ENCODE measurements around the gene GUCA1A.
"Not testable (repeated sequence)": the region's sequence is repeated elsewhere in the genome, so short reads cannot be mapped to it uniquely, and the experiment has no call there.

GUCA1A gene

DNA sequence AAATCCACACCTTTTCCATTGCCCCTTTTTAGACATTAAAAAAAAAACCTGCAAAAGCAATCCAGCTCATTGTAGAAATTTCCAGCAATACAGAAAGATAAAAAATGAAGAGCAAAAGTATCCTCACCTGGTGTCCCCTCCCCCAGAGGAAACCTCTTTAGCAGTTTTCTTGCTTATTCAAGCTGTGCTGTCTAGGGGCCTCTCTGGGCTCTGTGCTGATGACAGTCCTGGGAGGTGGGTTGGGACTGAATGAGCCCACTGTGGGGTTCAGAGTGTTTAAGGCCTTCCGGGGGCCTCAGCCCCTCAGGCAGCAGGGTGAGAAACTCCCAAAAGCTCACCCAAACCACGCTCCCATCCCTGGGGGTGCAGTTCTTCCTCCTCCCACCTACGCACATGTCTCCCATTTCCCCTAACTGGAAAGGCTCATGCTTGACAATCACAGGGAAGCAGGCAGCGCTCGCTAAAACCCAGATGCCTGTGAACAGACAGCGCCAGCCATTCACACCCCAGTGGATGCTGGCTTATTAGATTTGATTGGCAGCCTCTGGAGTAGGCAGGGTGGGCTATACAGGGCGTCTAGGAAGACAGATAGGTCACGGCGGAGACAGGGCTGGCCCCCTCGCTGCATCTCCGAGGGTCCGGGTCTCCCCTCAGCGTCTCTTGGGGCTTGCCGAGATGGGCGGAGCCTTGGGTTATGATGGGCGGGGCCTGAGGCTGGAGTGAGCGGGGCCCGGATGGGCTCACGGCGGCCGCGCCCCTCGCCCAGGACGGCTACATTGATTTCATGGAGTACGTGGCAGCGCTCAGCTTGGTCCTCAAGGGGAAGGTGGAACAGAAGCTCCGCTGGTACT, 4.6 kb downstream of the GUCA1A start:
- DNase-seq: peak; percentile 38

- no peak for DNase-seq
Observed at GRCh38 chr6:42179261-42179944, 6.2 kb downstream of the GUCA1A start.

DNA sequence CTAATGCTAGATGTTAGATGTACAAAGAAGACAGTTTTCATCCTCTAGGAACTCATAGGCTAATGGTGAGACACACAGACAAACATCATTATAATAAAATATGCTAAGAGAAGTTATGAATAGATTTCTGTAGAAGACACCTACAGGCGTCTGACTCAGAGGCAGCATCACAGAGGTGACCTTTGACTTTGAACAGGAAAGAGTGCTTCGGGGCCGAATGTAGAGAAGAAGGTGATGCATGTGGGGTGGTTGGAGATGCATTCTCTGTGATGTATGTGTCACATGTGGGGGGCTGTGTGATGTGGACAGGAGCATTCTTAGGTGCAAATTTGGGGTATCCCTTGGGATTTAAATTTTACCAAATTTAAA, 6.8 kb downstream of the GUCA1A start:
- DNase-seq: no peak

- DNase-seq: no peak
Observed at GRCh38 chr6:42182101-42182500, 8.9 kb downstream of the GUCA1A start.

- DNase-seq: no peak
Observed at GRCh38 chr6:42184475-42184874, 11.3 kb downstream of the GUCA1A start.

GRCh38 chr6:42185597-42185996, 12.4 kb downstream of the GUCA1A start:
- DNase-seq: no peak

DNA sequence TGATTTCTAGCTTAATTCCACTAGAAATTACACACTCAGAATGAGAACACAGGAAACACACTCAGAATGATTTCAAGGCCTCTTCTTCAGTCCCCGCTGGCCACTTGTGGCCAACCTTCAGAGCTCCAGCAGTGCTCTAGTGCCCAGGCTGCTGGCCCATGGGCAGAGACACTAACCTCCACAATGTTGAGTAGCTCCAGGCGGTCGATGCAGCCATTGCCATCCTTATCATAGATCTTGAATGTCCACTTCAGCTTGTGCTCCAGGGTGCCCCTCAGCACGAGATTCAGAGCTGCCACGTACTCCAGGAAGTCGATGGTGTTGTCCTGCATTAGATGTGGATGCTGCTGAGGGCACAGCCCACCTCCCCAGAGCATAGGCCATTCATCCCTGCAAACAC, 15.2 kb downstream of the GUCA1A start:
- no peak for DNase-seq

DNA sequence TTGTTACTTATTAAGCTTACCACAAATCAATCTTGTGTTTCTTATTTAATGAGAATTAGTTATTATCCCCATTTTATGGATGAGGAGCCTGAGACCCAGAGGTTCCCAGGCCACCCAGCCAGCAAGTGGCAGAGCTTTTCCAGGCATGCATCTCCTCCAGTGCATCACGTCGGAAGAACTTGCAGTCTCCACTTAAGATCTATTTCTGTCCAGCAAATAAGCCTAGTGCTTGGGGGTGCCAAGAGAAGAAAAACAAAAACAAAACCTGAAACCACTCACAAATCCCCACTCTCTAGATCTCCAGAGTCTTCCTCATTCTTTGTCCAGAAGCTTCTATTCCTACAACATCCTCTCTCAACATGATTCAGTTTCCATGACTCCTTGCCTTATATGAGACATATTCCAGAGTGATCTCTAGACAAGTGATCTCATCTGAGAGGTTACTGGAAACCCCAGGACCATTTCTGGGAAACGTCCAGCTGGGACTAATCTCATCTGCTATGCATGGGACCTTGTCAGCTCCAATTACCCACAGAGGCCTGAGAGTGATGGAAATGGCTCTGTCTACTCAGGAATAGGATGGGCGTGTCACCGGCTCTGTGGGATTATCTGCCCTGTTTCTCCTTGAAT, 17.5 kb downstream of the GUCA1A start:
- DNase-seq: no peak

DNA sequence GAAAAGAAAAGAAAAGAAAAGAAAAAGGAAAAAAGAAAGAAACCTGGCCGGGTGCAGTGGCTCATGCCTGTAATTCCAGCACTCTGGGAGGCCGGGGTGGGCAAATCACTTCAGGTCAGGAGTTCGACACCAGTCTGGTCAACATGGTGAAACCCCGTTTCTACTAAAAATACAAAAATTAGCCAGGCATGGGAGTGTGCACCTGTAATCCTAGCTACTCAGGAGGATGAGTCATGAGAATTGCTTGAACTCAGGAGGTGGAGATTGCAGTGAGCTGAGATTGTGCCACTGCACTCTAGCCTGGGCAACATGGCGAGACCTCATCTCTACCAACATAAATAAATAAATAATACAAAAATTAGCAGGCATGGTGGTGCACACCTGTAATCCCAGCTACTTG, 19.2 kb downstream of the GUCA1A start:
- not testable (repeated sequence) for DNase-seq

DNA sequence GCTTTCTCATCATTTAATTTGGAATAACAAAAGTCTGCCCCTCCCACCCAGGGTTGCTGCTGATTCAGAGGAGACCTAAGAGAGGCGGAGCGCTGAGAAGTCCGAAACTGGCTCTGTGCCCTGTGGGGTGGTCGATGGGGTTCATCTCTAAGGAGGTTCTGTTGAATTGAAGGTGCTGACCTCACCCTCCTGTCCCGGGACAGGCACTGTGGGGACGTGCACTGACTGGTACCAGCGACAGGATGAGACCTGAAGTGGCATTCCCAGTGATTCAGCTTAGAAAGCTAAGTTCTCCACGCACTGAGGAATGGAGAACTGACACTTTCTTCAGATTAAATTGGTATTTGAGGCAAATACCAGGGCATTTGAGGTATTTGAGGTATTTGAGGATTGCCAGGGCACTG, 20.3 kb downstream of the GUCA1A start:
- DNase-seq: no peak

DNA sequence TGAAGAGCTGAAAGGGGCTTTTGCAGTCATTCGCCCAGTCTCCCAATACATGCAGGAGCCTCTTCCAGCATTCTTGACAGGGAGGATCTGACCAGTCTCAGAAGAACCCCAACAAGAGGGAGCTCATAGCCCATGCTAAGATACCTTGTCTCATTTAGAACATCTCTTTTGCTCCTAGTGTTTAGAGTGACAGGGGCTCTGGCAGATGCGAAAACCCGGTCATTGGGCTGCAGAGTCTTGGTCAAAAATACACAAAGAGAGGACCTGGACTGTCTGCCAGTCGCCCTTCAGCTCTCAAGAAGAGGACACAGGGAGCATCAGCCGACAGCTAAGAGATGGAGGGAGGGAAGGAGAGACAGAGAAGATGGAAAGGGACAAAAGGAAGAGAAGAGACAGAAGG, 20.9 kb downstream of the GUCA1A start:
- no peak for DNase-seq

DNA sequence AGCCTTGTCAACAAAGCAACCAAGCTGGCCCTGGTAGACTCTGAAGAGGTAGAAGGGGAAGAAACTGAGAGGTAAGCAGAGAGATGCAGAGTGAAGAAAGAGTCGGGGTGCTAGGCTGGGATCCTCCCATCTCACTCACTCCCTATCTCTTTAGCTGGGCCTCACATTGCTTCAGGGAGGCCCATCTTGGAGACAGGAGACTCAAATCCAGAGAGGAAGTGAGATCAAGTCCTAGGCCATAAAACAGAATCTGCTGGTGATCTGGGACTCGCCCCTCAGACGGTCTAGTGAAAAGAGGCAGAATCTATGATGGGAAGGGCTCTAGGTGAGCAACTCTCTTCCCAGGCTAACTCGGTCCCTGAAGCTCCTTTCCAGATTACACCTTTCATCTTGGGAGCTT, 22.3 kb downstream of the GUCA1A start:
- no peak for DNase-seq

DNA sequence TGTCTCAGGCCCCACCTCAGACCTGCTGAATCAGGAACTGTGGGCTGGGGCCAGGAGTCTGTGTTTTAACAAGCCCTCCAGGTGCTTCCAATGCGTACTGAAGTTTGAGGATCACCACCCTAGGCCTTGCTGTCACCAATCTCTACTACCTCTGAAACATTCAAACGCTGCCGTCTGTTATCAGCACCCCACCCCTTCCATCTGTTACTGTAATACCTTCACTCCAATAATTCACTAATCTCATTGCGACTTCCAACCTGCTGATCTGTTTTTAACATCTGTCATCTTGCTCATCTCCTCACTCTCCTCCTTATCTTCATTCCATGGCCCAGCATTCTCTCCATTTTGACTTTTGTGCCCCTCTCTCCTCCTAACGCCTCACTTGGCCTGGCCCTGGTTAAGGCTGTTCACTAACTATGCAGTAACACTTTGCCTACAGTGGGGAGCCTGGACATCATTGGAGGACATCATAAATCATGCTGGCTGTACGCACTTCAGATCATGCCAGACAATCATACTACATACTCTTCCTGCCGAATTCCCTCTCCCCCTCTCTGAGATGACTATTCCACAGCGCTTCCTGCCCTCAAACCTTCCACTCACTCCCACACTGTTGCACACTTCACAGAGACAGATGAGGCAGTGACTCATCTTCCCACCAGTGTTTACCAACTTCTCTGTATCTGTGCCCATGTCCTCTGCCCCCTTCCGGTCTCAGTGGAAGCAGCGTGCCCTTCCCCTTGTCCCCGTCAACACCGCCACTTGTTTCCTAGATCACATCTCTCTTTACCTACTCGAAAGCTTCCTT, 24.6 kb downstream of the GUCA1A start:
- DNase-seq: peak; percentile 37

GRCh38 chr6:42199106-42199981, 26.2 kb downstream of the GUCA1A start:
- no peak for DNase-seq

- no peak for DNase-seq
Observed at GRCh38 chr6:42200035-42200434, 26.9 kb downstream of the GUCA1A start.

GRCh38 chr6:42201382-42201781, 28.2 kb downstream of the GUCA1A start:
- no peak for DNase-seq

DNA sequence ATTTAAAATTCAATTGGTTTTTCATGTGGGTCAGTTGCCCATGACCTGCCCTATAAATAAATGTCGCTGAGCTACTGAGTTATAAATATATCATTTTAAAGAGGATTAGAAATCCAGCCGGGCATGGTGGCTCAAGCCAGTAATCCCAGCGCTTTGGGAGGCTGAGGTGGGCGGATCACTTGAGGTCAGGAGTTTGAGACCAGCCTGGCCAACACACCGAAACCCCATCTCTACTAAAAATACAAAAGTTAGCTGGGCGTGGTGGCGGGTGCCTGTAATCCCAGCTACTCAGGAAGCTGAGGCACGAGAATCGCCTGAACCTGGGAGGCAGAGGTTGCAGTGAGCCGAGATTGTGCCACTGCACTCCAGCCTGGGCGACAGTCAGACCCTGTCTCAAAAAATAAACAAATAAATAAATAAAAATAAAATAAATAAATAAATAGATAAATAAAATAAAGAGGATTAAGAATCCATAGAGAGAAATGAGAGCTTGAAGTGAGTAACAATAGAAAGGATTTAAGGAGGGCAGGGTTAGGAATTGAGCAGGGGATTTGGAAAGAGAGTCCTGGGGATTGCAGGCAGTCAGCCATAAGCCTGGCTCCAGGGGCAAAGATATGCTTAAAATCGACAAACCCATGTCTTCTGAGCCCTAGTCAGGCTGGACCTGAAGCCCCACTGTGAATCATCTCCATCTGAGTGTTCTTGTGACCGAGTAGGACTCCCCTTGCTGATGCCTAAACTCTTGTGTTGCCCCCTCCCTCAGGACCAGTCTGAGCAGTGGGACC, 29.2 kb downstream of the GUCA1A start:
- DNase-seq: not testable (repeated sequence)

DNA sequence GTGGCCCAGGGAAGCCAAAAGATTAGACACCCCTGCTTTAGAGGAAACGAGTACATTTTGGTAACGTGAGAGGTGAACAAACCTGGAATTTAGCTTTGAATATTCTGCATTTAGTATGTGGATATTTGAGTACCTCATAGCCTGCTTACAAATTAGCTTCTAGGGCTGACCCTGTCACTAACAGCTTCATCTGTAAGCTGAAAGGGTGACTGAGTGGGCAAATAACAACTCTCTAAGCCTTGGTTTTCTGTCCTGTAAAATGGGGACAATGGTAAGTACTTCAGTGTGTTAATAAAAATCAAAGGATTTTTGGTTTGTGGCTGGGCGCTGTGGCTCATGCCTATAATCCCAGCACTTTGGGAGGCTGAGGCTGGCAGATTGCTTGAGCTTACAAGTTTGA, 30.0 kb downstream of the GUCA1A start:
- DNase-seq: no peak

DNA sequence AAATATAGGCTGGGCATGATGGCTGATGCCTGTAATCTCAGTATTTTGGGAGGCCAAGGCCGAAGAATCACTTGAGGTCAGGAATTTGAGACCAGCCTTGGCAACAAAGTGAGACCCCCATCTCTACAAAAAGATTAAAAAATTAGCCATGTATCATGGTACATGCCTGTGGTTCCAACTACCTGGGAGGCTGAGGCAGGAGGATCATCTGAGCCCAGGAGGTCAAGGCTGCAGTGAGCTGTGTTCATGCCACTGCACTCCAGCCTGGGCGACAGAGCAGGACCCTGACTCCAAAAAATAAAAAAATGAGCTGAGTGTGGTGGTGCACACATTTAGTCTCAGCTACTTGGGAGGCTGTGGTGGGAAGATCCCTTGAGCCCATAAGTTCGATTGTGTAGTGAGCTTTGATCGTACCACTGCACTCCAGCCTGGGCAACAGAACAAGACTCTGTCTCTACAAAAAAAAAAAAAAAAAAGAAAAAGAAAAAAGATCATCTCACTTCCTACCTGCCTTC, 31.7 kb downstream of the GUCA1A start:
- no peak for DNase-seq

DNA sequence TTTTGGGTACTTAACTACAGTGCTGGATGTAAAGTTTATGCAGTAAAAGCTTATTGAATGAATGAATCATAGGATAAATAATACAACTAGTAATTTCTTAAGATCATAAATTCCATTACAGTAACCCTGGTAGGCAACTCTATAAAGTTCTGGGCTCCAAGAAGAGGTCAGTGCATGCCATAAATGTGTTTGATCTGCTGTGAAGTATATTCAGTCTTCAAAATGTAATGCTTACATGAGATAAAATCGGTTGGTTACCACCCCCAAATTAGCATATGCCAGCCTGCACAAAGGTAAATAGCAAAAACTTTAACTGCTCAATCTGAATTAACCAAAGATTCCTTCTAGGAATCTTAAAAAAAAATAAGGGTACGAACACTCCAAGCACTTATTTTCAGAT, 34.4 kb downstream of the GUCA1A start:
- DNase-seq: not testable (repeated sequence)

DNA sequence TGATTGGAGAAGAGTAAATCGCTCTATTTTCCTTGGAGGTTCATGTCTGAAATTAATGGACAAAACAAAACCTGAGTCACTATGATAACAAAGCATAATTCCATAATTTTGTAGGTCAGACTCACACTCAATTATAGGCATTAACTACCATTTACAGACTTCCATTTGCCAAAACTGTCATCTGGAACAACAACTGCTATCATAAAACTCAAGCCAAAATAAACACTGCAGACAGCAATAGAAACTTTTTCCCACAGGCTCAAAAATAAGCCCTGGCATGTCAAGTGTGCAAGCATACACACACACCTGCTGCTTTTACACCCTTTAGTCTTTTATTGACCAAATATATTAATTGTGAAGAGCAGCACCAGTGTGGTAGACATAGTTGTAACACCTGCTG, 37.4 kb downstream of the GUCA1A start:
- no peak for DNase-seq
